Lower lobe of right lung (tissue), 2 donors: Measurements from ENCODE around the gene KXD1. TPM values are rescaled to one million over a fixed set of nuclear protein-coding genes. Genes with fewer than 3 reads are reported as not detected.

Experiments
- ATAC-seq, 2 donors: fragments of 200-7000 bp; cut with Tn5 transposase; one replicate each; pipeline ENCODE4 v1.9.1; 2020 to 2022; ENCODE audit warnings: mild to moderate bottlenecking in 2 of 2, moderate library complexity in 2 of 2
- DNase-seq: peaks from one replicate; pipeline ENCODE4 v3.0.0-alpha.2; 2020
- H3K27ac ChIP-seq: fragments of 200-600 bp; one replicate; pipeline ENCODE4 v1.8.0; 2022
- H3K27me3 ChIP-seq: fragments of 200-600 bp; one replicate; pipeline ENCODE4 v1.8.0; 2022; ENCODE audit warnings: low read depth
- H3K36me3 ChIP-seq: fragments of 200-600 bp; one replicate; pipeline ENCODE4 v1.8.0; 2022; ENCODE audit warnings: mild to moderate bottlenecking
- H3K4me1 ChIP-seq: fragments of 200-600 bp; one replicate; pipeline ENCODE4 v1.8.0; 2022
- H3K4me3 ChIP-seq: fragments of 200-600 bp; one replicate; pipeline ENCODE4 v1.8.0; 2022; ENCODE audit warnings: mild to moderate bottlenecking
- H3K9me3 ChIP-seq: fragments of 200-600 bp; one replicate; pipeline ENCODE4 v1.8.0; 2022
- CTCF ChIP-seq: fragments of 200-600 bp; IDR thresholded peaks from one replicate; pipeline ENCODE4 v1.8.0; 2022; ENCODE audit warnings: antibody characterized with exemption, mild to moderate bottlenecking
- intact Hi-C: fragments of 100-400 bp; cut with DNase I; formaldehyde crosslinking; loops from one replicate; pipeline ENCODE4 v1.11.0; 2022
- total RNA-seq: library from RNA; stranded (reverse); fragmentation: NEBNext Ultra II Directional; extraction: Animal tissue kit (Norgen Biotek cat#: 25700); gene quantifications from one replicate; pipeline ENCODE4 v1.2.1, GENCODE V29; 2021
- donor health status: DM: no; HTN: yes; CAD: no; lungs with severe emphysema.

Gene KXD1
- total RNA-seq, 1 donor from 2014 or later = 71.9 TPM

GRCh38 chr19:18601875-18602274, 44.2 kb downstream of the KXD1 start:
- ATAC-seq (no peak), DNase-seq (no peak)
- no peak for TF ChIP-seq CTCF
- intact Hi-C loops = no loop called here
- Histone ChIP-seq H3K4me3 (no peak overlapping the region), H3K36me3 (no peaks in the 10 kb centered on the region), H3K27ac (no peak overlapping the region), H3K4me1 (peaks cover 10% of the 10 kb centered on the region), H3K9me3 (no peaks in the 10 kb centered on the region), H3K27me3 (peaks cover 73% of the 10 kb centered on the region)

- H3K27me3 ChIP-seq = peaks cover 79% of the 10 kb centered on the region
- ATAC-seq = no peak
Observed at GRCh38 chr19:18603255-18603957, 45.7 kb downstream of the KXD1 start.

GRCh38 chr19:18603958-18604819, 46.5 kb downstream of the KXD1 start:
- TF ChIP-seq CTCF = no peak
- intact Hi-C loops = no loop called here
- DNase-seq = no peak
- H3K4me3 ChIP-seq = no peak overlapping the region
- H3K4me1 ChIP-seq = peaks cover 23% of the 10 kb centered on the region
- H3K36me3 ChIP-seq = no peaks in the 10 kb centered on the region
- no peaks in the 10 kb centered on the region for H3K9me3 ChIP-seq
- ATAC-seq = no peak
- H3K27me3 ChIP-seq = peaks cover 79% of the 10 kb centered on the region
- H3K27ac ChIP-seq = no peak overlapping the region

More at GRCh38 chr19:18603255-18603957, 45.7 kb downstream of the KXD1 start:
- peaks cover 23% of the 10 kb centered on the region for H3K4me1 ChIP-seq
- no peak overlapping the region for H3K27ac ChIP-seq
- H3K36me3 ChIP-seq = no peaks in the 10 kb centered on the region
- peak; percentile 9 for TF ChIP-seq CTCF
- intact Hi-C loops = no loop called here
- no peak for DNase-seq
- no peak overlapping the region for H3K4me3 ChIP-seq
- H3K9me3 ChIP-seq = no peaks in the 10 kb centered on the region

GRCh38 chr19:18604820-18605159, 47.1 kb downstream of the KXD1 start:
- no peak overlapping the region for H3K4me3 ChIP-seq
- no peak overlapping the region for H3K27ac ChIP-seq
- no peaks in the 10 kb centered on the region for H3K36me3 ChIP-seq
- H3K27me3 ChIP-seq = peaks cover 79% of the 10 kb centered on the region
- H3K4me1 ChIP-seq = peaks cover 26% of the 10 kb centered on the region
- H3K9me3 ChIP-seq = no peaks in the 10 kb centered on the region
- ATAC-seq (no peak), DNase-seq (no peak)
- intact Hi-C loops = no loop called here
- TF ChIP-seq CTCF = no peak

- intact Hi-C loops = no loop called here
- H3K4me3 ChIP-seq = peak overlapping the region; percentile 31
Observed at GRCh38 chr19:18605196-18605545, 47.5 kb downstream of the KXD1 start.

More at GRCh38 chr19:18605196-18605545, 47.5 kb downstream of the KXD1 start:
- TF ChIP-seq CTCF = no peak
- H3K27me3 ChIP-seq = peaks cover 83% of the 10 kb centered on the region
- H3K9me3 ChIP-seq = no peaks in the 10 kb centered on the region
- H3K36me3 ChIP-seq = no peaks in the 10 kb centered on the region
- ATAC-seq = no peak
- no peak for DNase-seq
- H3K4me1 ChIP-seq = peaks cover 30% of the 10 kb centered on the region
- no peak overlapping the region for H3K27ac ChIP-seq
